Activated naive CD4-positive, alpha-beta T cell treated with anti-CD3 and anti-CD28 coated beads, Interleukin-2, amount 50 U/mL, for 72 hours (primary cell): ENCODE measurements around the gene ASAH2. TPM values are rescaled to one million over a fixed set of nuclear protein-coding genes. Genes with fewer than 3 reads are reported as not detected.

Experiments
- ATAC-seq, 2 donors: fragments of 150-1000 bp; cut with Tn5 transposase; 2 replicates each; pipeline ENCODE4 v1.10.0; 2021; ENCODE audit warnings: mild to moderate bottlenecking in 2 of 2, moderate library complexity in 2 of 2
- DNase-seq, 2 donors: peaks; one replicate each; pipeline ENCODE4 v3.0.0; 2021 to 2022; ENCODE audit warnings: low spot score in 2 of 2
- H3K27ac Mint-ChIP-seq, 2 donors: one replicate each; pipeline ENCODE4 v1.8.0; 2022; ENCODE audit warnings: mild to moderate bottlenecking in 2 of 2, mixed read lengths in 2 of 2
- H3K36me3 Mint-ChIP-seq, 2 donors: one replicate each; pipeline ENCODE4 v1.8.0; 2022; ENCODE audit warnings: mixed read lengths in 2 of 2
- H3K9me3 Mint-ChIP-seq, 2 donors: one replicate each; pipeline ENCODE4 v1.8.0; 2022; ENCODE audit warnings: mixed read lengths in 2 of 2
- total RNA-seq, 2 donors: library from RNA; stranded (reverse); gene quantifications; one replicate each; pipeline ENCODE4 v1.2.3, GENCODE V29; 2022

Gene ASAH2
- total RNA-seq, 2 donors from 2014 or later: 2.2 to 5.8 TPM

DNA sequence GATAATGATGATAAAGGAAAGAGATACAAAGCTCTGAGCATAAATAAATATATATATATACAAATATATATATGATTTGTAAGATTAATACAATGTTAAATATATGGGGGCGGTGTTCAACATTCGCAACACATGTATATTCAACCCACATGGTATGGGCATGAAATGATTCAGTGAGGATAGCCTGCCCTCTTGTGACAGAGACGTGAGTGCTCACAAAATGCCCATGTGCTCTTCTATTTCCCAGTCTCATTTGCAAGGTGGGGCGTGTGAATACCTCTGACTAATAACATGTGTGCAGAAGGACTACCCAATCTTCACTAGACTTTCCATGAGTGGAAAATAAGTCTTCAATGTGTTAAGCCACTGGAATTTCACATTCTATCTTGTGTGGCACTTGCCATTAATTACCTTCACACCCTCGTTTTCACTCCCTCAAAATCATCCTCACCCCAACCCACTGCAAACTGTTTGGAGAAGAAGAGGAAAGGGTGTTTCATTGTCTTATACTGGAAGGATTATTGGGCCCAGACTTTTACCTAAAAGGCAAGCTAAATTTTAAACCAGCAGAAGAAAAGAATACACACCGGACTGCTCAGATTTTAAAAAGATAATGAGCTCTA is 26.9 kb downstream of the ASAH2 start:
- Mint-ChIP-seq H3K9me3 (no peaks in the 10 kb centered on the region), H3K36me3 (no peaks in the 10 kb centered on the region)
- DNase-seq: peak in 1 of 2 donors; percentile 20

DNA sequence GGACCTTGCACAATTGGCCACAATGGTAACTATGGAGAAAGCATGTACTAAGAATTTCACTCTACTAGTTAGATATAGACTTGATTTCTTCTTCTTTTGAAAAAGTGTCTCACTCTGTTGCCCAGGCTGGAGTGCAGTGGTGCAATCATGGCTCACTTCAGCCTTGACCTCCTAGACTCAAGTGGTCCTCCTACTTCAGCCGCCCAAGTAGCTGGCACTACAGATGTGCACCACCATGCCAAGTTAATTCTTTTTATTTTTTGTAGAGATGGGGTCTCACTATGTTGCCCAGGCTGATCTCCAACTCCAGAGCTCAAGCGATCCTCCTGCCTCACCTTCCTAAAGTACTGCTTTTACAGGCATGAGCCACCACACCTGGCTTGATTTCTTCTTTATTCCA is 29.1 kb downstream of the ASAH2 start:
- H3K9me3 Mint-ChIP-seq: no peaks in the 10 kb centered on the region
- DNase-seq: no peak
- H3K27ac Mint-ChIP-seq: no peak overlapping the region
- H3K36me3 Mint-ChIP-seq: no peaks in the 10 kb centered on the region
- ATAC-seq: no peak

More for the DNA sequence above, 26.9 kb downstream of the ASAH2 start:
- peak; percentile 58 to 93 for ATAC-seq
- H3K27ac Mint-ChIP-seq: no peak overlapping the region

DNA sequence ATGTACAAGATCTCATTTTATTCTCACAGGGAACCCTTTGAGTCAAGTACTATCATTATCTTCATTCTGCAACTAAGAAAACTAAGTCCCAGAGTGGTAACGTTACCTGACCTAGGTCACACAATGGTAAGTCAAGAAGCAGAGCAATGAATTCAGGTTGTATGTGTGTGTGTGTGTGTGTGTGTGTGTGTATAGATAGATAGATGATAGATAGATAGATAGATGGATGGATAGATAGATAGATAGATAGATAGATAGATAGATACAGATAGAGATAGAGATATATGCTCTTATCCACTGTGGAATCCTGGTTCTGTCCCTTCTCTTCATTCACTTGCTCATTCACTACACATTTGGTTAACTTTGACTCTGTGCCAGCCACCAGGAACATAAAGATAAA is 29.8 kb downstream of the ASAH2 start:
- DNase-seq: no peak
- H3K9me3 Mint-ChIP-seq: no peaks in the 10 kb centered on the region
- ATAC-seq: no peak
- H3K27ac Mint-ChIP-seq: no peak overlapping the region
- no peaks in the 10 kb centered on the region for H3K36me3 Mint-ChIP-seq

DNA sequence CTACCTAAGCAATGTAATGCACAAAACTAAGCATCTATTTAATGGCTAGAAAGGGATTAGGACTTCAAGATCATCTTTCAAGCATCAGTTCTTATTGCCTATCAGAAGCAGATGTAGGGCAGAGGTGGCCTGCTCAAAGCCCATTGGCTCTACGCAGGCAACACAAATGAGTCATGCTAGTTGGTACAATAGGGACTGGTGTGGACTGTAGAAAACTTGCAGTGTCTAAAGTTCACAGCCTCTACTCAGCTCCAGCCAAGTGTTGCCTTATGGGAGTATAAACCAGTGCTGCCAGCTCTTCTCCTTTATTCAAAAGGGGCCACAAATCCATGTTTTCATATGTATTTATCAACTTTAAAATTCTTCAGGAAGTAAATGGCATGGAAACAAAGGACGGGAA is 31.7 kb downstream of the ASAH2 start:
- Mint-ChIP-seq H3K27ac (no peak overlapping the region), H3K36me3 (no peaks in the 10 kb centered on the region), H3K9me3 (no peaks in the 10 kb centered on the region)
- DNase-seq (no peak), ATAC-seq (no peak)

DNA sequence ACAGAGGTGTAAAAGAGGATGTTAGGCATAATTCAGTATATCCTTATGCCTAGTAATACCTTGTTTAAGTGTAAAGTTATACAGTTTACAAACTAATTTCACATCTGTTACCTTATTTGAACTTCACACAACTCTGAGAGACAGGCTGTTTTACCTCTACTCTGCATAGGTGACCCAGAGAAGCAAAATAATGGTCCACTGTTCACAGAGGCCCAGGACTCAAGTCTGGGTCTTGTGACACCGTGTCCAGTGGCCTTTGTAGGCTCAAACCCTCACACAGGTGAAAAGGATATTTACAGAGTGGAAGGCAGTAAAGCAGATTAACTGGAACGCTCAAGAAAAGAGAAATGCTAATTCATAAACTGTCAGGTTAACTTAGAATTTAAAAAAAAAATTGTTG is 32.1 kb downstream of the ASAH2 start:
- no peaks in the 10 kb centered on the region for H3K36me3 Mint-ChIP-seq
- no peak for DNase-seq
- ATAC-seq: no peak
- H3K9me3 Mint-ChIP-seq: no peaks in the 10 kb centered on the region
- no peak overlapping the region for H3K27ac Mint-ChIP-seq

DNA sequence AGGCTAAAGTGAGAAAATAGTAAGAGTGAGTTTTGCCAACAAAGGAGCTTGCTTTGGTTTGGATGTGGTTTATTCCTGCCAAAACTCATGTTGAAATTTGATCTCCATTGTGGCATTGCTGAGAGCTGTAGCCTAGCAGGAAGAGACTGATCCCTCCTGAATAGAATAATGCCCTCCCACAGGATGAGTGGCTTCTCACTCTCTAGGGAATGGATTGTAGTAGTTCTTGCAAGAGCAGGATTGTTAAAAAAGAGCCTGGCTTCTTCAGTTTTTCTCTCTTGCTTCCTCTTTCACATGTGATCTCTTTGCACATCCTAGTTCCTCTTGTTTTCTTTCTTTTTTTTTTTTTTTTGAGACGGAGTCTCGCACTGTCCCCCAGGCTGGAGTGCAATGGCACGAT is 34.4 kb downstream of the ASAH2 start:
- Mint-ChIP-seq H3K9me3 (no peaks in the 10 kb centered on the region), H3K27ac (no peak overlapping the region), H3K36me3 (no peaks in the 10 kb centered on the region)
- ATAC-seq (no peak), DNase-seq (no peak)

DNA sequence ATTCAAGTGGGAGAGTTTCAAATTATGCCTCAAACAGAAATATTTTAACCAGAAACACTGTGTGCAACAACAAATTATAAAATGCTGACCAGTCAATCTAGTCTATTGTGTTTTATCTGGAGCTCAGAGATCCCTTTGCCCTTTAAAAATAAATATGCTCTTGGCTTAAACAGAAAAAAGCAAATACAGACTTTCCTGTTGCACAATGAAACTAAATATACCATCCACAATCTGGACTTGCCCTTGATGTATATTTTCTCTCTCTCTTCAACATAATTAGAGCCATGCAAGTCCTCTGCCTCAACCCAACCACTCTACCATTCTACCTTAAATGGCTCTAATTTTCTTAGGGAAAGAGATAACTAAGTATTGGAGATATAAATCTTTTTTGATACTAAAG is 34.9 kb downstream of the ASAH2 start:
- Mint-ChIP-seq H3K36me3 (no peaks in the 10 kb centered on the region), H3K27ac (no peak overlapping the region), H3K9me3 (no peaks in the 10 kb centered on the region)
- DNase-seq: no peak
- no peak for ATAC-seq

DNA sequence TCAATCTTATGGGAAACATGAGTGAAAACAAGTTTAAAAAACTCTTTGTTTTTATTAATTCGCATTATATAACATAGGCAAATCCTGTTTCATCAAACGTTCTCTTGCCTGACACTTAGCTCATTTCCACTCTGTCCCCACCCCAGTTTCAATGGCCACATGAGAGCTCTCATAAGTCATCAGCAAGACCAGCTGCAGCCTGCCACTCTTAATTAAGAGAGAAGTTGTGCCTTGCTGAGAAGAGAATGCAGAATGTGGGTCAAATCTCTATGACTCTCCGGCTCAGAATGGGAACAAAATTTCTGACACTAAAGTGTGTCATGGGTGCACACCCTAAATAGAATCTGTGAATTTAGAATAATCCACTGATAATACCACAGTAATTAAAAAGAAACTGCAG is 39.6 kb downstream of the ASAH2 start:
- Mint-ChIP-seq H3K36me3 (no peaks in the 10 kb centered on the region), H3K27ac (no peak overlapping the region), H3K9me3 (no peaks in the 10 kb centered on the region)
- DNase-seq (no peak), ATAC-seq (no peak)

DNA sequence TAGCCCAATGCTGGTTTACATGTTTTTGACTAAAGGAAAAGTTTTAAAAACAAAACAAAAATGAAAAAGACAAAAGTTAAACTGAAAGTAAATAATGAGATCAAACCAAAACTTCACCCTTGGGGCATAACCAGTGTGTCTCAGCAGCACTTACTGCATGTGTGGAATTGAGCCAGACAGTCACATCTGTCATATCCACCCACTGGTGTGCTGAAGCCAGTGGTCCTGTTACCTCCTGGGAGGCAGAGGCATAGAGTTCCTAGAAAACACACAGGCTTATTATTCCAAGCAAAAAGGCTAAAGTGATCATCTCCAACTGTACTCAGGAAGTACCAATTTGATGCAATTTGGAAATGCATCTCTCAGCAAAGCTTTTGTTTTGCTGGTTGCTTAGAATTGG is 40.4 kb downstream of the ASAH2 start:
- ATAC-seq: no peak
- Mint-ChIP-seq H3K36me3 (no peaks in the 10 kb centered on the region), H3K27ac (no peak overlapping the region), H3K9me3 (no peaks in the 10 kb centered on the region)
- no peak for DNase-seq

Other genes with a start within 250 kb of the ASAH2 start
- gene WASHC2A, start 183.6 kb downstream of the ASAH2 start, total RNA-seq: 10 to 100 TPM; 30.8 to 33.2 TPM